GM11168 (cell line): ENCODE data around the gene CYP2A6.

Experiments used
- in situ Hi-C: fragments of 300-500 bp; cut with MboI; formaldehyde crosslinking; loops from one replicate; pipeline ENCODE4 v1.12.0; 2022; ENCODE audit warnings: low sequenced_read_pairs; ENCODE audit not compliant: unreplicated experiment

CYP2A6 gene

GRCh38 chr19:40804783-40805242 is 45.4 kb downstream of the CYP2A6 start:
- in situ Hi-C loops = no loop called here

GRCh38 chr19:40803857-40804782 is 46.1 kb downstream of the CYP2A6 start:
- in situ Hi-C loops = no loop called here

GRCh38 chr19:40803170-40803856 is 46.9 kb downstream of the CYP2A6 start:
- in situ Hi-C loops = no loop called here

- in situ Hi-C loops = no loop called here
Observed at GRCh38 chr19:40802300-40803169, 47.7 kb downstream of the CYP2A6 start.

GRCh38 chr19:40801426-40802299 is 48.6 kb downstream of the CYP2A6 start:
- in situ Hi-C loops = no loop called here

GRCh38 chr19:40800997-40801377 is 49.3 kb downstream of the CYP2A6 start:
- in situ Hi-C loops = no loop called here

GRCh38 chr19:40800339-40800996 is 49.8 kb downstream of the CYP2A6 start:
- in situ Hi-C loops = no loop called here

GRCh38 chr19:40799558-40800338 is 50.5 kb downstream of the CYP2A6 start:
- in situ Hi-C loops = no loop called here

- in situ Hi-C loops = no loop called here
Observed at GRCh38 chr19:40798683-40799557, 51.3 kb downstream of the CYP2A6 start, which contains the start of gene EGLN2. Gene EGLN2, plus strand, starts transcription at chr19:40799191. Its CDS starts 1,382 bp downstream, at chr19:40800573.

- in situ Hi-C loops = no loop called here
Observed at GRCh38 chr19:40797963-40798682, 52.1 kb downstream of the CYP2A6 start.

- in situ Hi-C loops = no loop called here
Observed at GRCh38 chr19:40797166-40797962, 52.9 kb downstream of the CYP2A6 start.
